ENCODE measurements around the gene ZNF385C.

DNA sequence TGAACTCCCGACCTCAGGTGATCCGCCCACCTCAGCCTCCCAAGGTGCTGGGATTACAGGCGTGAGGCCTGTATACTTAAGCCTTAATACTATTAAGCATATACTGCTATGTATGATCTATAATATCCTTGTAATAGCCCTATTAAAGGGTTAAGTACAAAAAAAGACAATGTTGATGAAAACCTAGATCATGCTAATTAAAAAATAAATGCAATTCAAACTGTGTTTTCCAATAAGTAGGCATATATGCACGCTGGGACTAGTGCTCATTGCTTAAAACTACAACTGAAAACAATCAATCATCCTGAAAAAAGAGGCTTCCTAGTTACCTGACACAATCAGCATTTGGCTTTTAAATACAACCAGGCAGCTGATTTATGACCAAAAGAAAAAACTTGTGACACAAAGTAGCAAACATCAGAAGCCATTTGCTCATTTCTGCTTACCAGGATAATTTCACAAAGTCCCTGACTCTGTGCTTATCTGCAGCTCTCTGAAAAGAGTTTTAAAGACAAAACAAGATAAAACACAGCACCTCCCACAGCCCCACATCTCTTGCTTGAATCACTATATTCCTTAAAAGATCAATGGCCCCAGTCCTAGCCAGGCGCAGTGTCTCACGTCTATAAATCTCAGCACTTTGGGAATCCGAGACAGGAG is 11.1 kb downstream of the ZNF385C start:
- TF ChIP-seq POLR2A (IDR thresholded peaks at IDR 0.05; ENCODE audit: low read depth, low read length) (no peak), TAF1 (IDR thresholded peaks at IDR 0.05; ENCODE audit: low read depth, low read length) (no peak)

Data from GM12891 (cell line).